Measurements from ENCODE around the gene TMEM179B.

Gene TMEM179B

DNA sequence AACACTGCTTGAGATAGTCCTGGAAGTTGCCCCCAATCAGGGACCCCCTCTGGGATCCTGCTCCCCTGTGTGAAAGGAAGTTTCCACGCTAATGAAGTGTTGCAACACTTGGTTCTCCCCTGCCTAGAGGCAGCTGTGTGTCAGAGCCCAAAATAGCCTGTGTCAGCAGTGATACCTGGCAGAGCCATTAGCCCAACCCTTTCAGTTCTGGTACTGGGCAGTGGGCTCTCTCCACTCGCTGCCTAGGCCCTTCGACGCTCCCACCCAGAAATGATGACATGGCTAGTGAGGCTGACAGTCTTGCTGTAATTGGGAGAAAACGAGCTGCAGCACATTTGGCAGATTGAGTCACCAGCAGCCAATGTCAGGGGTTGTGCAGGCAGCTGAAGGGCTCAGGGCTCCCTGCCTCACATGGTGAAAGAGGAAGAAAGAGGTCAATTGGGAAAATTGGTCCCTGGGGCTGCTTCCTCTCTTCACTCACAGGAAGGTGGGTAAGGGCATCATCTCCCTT lies 19.5 kb downstream of the TMEM179B start:
- no peak for TF ChIP-seq EGR1 (IDR thresholded peaks at IDR 0.05)
- TF ChIP-seq YY1 (IDR thresholded peaks at IDR 0.05; ENCODE audit: low read depth) = no peak
- no peak for TF ChIP-seq TCF12 (IDR thresholded peaks at IDR 0.05; ENCODE audit: low read depth)
- no peak for TF ChIP-seq USF1 (IDR thresholded peaks at IDR 0.05)
- TF ChIP-seq REST (IDR thresholded peaks at IDR 0.05; ENCODE audit: low read depth) = no peak
- no peak for TF ChIP-seq NFIC (IDR thresholded peaks at IDR 0.05)
- no peak for TF ChIP-seq ZBTB7A (IDR thresholded peaks at IDR 0.05; ENCODE audit: low read depth)
- TF ChIP-seq CEBPB (IDR thresholded peaks at IDR 0.05) = no peak
- no peak for TF ChIP-seq CREB1 (IDR thresholded peaks at IDR 0.05; ENCODE audit: low read depth)
- TF ChIP-seq FOXM1 (IDR thresholded peaks at IDR 0.05; ENCODE audit: borderline replicate concordance, low read depth) = no peak
- no peak for TF ChIP-seq TAF1 (IDR thresholded peaks at IDR 0.05; ENCODE audit: low read depth)
- no peak for TF ChIP-seq MAX (IDR thresholded peaks at IDR 0.05)
- no peak for TF ChIP-seq TEAD4 (IDR thresholded peaks at IDR 0.05)
- TF ChIP-seq EP300 (IDR thresholded peaks at IDR 0.05; ENCODE audit: borderline replicate concordance) = no peak
- TF ChIP-seq RAD21 (IDR thresholded peaks at IDR 0.05; ENCODE audit: low read depth) = no peak

GRCh38 chr11:62810748-62811147 lies 23.5 kb downstream of the TMEM179B start:
- TF ChIP-seq ZBTB7A (IDR thresholded peaks at IDR 0.05; ENCODE audit: low read depth) (no peak), NFIC (IDR thresholded peaks at IDR 0.05) (peak; percentile 13; the same call in 1 of the 2 replicates), EGR1 (IDR thresholded peaks at IDR 0.05) (no peak)

GRCh38 chr11:62811659-62812058 lies 24.5 kb downstream of the TMEM179B start:
- TF ChIP-seq EGR1 (IDR thresholded peaks at IDR 0.05) (no peak), EP300 (IDR thresholded peaks at IDR 0.05; ENCODE audit: borderline replicate concordance) (no peak), CEBPB (IDR thresholded peaks at IDR 0.05) (no peak), TEAD4 (IDR thresholded peaks at IDR 0.05) (no peak), ZBTB7A (IDR thresholded peaks at IDR 0.05; ENCODE audit: low read depth) (no peak), FOXM1 (IDR thresholded peaks at IDR 0.05; ENCODE audit: borderline replicate concordance, low read depth) (no peak), REST (IDR thresholded peaks at IDR 0.05; ENCODE audit: low read depth) (no peak), TCF12 (IDR thresholded peaks at IDR 0.05; ENCODE audit: low read depth) (no peak), YY1 (IDR thresholded peaks at IDR 0.05; ENCODE audit: low read depth) (no peak), USF1 (IDR thresholded peaks at IDR 0.05) (no peak), MAX (IDR thresholded peaks at IDR 0.05) (no peak), TAF1 (IDR thresholded peaks at IDR 0.05; ENCODE audit: low read depth) (no peak), CREB1 (IDR thresholded peaks at IDR 0.05; ENCODE audit: low read depth) (no peak)

GRCh38 chr11:62816557-62816956 lies 29.4 kb downstream of the TMEM179B start:
- TF ChIP-seq YY1 (IDR thresholded peaks at IDR 0.05; ENCODE audit: low read depth) = no peak
- no peak for TF ChIP-seq TEAD4 (IDR thresholded peaks at IDR 0.05)
- TF ChIP-seq ZBTB7A (IDR thresholded peaks at IDR 0.05; ENCODE audit: low read depth) = no peak
- TF ChIP-seq TAF1 (IDR thresholded peaks at IDR 0.05; ENCODE audit: low read depth) = no peak
- no peak for TF ChIP-seq EGR1 (IDR thresholded peaks at IDR 0.05)
- no peak for TF ChIP-seq CEBPB (IDR thresholded peaks at IDR 0.05)
- no peak for TF ChIP-seq FOXM1 (IDR thresholded peaks at IDR 0.05; ENCODE audit: borderline replicate concordance, low read depth)
- no peak for TF ChIP-seq CREB1 (IDR thresholded peaks at IDR 0.05; ENCODE audit: low read depth)
- no peak for TF ChIP-seq TCF12 (IDR thresholded peaks at IDR 0.05; ENCODE audit: low read depth)
- TF ChIP-seq EP300 (IDR thresholded peaks at IDR 0.05; ENCODE audit: borderline replicate concordance) = no peak
- TF ChIP-seq MAX (IDR thresholded peaks at IDR 0.05) = no peak
- no peak for TF ChIP-seq USF1 (IDR thresholded peaks at IDR 0.05)
- TF ChIP-seq RAD21 (IDR thresholded peaks at IDR 0.05; ENCODE audit: low read depth) = no peak
- TF ChIP-seq REST (IDR thresholded peaks at IDR 0.05; ENCODE audit: low read depth) = no peak
- no peak for TF ChIP-seq NFIC (IDR thresholded peaks at IDR 0.05)

Data from Ishikawa (cell line).